GM15510 (cell line): Measurements from ENCODE around the gene FOXP1.

Experiments used
- POLR2A ChIP-seq: IDR thresholded peaks from 3 replicates; pipeline ENCODE4 v1.6.1; 2011; ENCODE audit warnings: borderline replicate concordance; ENCODE audit not compliant: insufficient read length; ENCODE audit errors: extremely low read depth

FOXP1 gene

DNA sequence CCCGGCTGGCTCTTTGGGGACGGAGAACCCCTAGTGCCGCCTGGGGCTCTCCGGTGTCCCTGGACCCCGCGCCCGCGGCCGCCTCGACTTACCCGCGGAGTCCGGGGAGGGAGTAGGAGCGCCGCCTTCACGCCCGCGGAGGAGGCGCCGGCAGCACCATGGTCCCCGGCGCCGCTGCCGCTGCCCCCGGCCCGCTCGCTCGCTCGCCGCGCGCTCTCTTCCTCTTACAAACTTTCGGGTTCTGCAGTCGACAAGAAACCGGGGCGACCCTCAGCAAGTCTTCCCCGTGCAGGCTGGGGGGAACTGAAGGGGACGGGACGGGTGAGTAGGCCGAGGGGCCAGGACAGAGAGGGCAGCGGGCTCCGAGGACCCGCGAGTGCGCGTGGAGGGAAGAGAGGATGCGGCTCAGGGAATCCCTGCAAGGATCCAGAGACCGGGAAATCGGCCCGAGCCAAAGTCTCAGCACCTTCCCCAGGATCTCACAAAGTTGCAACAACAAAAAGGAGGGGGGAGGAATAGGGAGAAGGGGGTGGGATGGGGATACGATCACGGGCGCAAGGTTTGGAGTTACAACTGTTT, 2.0 kb downstream of the FOXP1 start:
- TF ChIP-seq POLR2A, result no peak

DNA sequence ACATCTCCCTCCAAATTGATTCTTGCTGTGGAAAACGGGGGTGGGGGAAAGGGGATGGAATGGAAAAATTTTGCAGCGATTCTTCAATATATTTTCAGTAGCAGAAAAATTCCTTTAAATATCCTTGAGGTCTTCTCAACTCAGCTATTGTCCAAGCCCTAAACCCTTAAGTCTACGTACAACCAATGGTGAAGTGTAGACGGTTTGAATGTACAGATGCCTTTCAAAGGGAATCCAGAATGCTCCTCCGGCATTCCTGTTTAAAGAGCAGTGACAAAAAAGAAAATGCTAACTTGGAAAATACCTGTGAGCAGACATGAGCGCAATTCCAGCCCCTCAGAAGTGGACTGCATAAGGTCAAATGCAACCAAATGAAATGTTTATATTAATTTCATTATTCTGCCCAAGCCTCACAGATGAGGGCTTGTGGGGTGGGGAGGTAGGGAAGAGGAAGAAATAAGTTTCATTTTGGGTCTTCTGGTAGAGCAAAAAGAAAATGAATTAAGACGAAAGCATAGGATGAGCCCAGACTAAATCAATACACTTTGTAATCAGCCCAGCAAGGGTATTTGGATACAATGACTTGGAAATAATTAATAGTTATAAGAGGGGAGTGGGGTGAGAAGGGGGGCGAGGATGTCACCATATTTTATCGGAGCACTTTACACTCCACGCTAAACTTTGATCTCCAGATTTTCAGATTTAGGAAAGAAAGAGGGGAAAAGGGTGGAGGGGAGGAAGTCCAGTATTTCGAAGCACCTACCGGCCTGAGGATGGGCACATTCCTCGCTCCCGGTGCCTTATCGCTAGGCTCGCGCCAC, 2.7 kb downstream of the FOXP1 start:
- no peak for TF ChIP-seq POLR2A

DNA sequence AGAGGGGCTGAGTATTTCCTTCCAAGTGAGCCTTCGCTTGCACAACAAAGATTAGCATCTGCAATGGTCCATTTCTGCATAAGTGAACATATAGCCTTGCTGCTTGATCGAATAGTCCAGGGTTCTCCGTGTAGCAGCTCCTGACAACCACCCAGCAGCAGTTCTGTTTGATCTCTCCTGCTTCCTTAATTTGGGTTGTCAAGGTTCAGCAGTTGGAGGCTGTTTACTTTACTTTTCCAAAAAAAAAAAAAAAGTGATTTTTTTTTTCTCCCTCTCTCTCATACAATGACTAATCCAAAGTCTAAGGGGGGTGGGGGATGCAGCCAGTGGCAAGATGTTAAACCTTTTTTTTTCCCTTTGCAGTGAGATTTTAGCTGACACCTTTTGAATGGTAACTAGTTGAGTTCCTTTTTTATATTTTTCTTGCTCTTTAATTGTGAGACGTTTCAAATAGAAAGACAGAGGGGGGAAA, 3.6 kb downstream of the FOXP1 start:
- no peak for TF ChIP-seq POLR2A

DNA sequence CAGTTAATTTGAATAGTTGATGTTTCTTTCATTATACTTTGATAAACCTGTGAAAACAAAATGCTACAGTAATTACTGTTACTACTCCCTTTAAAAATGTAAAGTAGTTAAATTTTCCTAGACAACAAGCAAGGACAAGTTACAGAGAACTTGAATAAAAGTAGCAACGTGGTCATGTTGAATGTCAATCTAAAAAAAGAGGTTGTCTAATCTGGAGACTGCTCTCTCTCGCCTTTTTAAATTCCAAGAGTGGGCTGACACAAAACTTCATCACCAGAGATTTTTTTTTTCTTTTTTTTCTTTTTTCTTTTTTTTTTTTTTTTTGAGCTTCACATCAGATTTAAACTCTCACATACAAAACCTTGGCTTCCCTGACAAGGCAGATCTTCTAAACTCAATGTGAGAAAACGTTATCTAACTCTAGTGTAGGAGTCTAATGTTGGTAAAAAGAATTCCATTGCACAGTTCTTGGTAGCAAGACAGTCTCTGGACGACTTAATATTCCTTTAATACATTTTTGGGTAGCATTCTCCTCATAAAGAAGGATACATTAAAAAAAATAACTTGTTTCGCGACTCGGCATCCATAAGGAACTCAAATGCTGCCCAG, 4.1 kb downstream of the FOXP1 start:
- TF ChIP-seq POLR2A, result no peak

DNA sequence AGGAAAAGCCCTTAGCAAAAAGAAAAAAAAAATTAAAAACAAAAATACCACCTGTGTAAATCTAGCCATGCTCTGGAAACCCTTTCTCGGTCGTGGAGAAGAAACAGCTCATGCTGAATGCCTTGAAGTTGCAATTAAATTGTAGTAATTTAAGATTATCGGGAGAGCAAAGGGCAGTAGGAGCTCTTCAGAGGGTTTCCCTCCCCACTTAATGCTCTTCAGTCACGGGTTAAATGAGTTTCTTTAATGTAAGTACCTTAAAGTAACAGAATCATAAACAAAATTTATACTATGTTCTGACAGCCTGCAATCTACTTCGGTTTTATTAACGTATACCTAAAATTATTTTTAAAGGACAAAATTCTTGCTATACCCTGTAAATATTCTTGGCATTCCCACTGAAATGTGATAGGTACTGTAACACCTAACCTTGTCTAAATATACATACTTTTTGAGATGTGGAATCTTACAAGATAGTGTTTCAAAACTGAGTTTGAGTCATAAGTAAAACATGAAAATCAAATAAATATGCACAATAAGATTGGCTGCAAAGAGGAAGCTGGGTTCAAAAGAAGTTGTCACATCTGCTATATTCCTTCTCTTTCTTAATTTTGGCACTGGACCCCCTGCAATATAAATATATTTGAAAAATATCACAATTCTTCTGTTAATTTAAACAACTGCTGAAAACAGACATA, 5.3 kb downstream of the FOXP1 start:
- no peak for TF ChIP-seq POLR2A

DNA sequence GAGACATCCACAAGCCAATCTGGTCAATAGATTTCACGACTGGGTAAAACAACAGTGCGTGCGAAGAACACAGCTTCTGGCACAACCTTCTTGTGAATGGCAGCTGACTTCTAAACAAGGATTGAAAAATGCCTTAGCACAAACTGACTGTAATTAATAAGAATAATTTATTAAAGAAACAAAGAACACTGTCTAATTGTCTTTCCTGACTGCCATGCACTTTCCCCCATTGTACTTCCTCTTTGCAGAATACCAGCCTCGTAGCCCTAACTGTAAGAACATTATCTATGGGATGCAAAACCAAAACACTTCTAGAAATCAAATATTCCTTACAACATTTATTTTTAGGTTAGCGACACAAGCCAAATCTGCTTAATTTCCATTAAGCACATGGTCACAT, 6.5 kb downstream of the FOXP1 start:
- no peak for TF ChIP-seq POLR2A

DNA sequence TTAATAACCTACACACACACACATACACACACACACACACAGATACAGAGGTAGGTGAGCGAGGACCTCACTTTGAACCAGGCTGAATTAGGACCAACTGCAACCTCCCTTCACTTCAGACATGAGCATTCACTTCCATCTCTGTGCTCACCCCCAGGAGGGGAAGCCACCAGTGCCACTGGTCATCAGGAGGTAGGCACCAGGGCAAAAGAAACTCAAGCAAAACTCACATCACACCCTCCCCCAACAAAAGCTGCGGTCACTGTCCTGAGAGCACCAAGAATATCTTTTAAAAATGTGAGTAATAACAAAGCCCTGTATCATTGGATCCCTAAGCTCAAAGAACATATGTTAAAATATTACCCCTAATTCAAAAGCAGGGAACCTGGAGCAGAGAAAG, 8.1 kb downstream of the FOXP1 start:
- no peak for TF ChIP-seq POLR2A

DNA sequence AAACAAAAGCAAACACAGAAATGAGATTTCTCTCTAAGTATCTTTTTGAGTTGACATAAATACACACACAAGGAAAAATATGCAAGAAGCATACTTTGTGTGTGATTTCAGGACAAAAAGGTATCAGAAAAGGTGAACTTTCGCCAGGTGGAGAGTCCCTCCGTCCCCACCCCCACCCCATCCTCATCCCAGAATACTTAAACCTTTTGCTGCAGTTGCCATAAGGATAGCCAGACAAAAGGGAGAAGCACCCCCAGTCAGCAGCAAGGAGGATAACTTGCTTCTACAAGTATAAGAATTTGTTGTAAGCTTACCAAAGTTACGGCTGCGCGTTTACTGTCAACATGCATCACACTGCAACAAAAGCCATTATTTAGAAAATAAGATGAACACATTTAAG, 10.3 kb downstream of the FOXP1 start:
- no peak for TF ChIP-seq POLR2A

DNA sequence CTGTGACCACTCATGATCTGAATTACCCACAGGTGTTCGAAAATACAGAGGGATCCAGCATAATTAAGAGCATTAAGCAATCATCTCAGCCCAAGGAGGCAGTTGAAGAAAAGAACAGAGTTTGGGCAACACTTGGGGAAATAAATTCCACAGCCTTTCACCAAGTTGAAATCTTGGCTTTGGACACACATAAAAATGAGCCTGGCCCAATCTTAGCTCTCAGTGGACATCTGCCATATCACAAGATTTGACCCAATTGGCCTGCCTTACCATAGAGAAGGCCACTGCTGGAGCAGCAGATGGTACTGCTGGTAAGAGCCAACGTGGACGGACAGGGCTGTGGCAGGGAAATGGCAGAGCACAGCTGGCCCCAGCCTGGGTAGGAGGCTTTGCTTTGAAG, 13.0 kb downstream of the FOXP1 start:
- TF ChIP-seq POLR2A, result no peak

DNA sequence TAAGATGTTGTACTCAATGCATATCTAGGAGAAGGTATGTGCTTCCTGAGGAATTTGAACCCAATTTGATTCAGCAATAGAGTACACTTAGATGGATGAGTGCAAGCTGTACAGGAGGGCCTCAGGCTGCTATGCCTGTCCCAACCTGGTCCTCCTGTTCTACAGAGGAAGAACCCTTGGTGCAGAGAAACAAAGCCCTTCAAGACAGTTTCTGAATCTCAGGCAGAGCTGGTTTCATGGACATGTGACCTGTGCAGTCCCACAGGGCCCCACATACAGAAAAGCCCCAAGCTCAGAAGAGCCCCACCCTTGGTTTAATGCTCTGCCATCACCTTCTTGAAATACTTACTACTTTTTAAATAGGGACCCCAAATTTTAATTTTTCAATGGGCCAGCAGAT, 15.3 kb downstream of the FOXP1 start:
- no peak for TF ChIP-seq POLR2A

DNA sequence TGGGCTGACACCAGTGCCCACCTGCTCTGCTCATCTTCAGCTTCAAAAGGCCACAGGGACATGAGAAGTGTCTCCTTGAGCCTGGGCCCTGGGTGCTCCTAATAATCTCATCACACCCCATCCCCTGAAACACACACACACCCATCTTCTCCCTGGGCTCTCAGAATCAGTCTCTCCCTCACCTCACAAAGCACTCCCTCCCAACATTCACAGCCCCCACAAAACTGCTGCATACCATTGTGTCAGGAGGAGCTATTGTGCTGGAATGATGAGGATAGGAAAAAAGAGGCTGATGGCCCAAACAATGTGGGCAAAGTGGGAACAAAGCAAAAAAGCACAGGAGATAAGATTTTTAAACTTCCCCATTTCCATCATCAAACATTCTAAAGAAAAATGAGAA, 16.8 kb downstream of the FOXP1 start:
- no peak for TF ChIP-seq POLR2A

DNA sequence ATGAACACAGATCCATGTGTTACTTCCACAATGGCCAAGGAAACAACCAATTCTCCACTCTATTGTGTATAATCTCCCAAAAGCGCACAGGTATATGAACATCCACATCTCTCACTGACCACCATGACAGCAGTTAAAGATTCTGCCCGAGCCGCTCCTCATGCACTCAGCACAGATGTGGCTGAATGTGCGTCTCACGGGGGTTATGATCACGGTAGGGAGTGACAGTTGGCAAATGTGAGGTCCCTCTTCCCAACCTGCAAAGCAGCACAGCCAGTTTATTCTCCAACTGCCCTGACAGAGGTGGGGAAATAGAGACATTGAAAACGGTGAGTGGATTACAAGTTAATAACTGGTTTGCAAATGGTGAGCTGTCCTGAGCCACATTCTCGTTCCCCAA, 17.6 kb downstream of the FOXP1 start:
- TF ChIP-seq POLR2A, result no peak

DNA sequence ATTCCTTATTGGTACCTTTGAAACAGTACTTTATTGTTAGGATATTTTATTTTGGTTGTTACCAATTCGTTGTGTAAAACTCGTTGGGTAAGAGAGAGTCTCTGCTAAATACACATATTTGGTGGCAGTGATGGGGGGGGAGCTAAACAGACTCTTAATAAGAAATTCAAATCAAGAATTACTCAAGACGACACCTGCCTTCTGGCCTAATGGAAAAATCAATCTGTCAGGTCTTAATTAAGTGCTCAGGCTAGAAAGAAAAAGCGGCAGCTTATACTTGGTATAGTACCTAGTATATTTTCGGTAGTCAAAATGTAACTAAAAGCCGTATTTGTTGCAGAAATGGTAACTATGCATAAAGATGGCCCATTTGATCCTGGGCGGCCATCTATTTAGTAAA, 18.2 kb downstream of the FOXP1 start:
- no peak for TF ChIP-seq POLR2A

DNA sequence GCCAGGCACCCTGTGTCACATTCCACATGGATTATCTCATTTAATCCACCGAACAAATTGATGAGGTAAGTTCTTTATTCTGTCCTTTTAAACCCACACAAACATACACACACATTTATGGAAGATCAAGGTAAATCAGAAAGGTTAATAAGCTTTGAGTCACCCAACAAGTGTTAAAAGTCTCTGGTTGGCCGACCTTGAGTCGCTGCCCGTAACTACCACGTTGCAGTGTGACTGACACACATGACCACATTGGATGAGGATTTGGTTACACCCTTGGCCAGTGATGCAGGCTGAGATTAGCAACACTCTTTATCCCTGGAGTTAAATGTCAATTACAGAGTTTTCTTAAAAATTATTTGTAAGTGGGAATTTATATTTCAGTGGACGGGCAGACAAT, 19.2 kb downstream of the FOXP1 start:
- TF ChIP-seq POLR2A, result no peak

DNA sequence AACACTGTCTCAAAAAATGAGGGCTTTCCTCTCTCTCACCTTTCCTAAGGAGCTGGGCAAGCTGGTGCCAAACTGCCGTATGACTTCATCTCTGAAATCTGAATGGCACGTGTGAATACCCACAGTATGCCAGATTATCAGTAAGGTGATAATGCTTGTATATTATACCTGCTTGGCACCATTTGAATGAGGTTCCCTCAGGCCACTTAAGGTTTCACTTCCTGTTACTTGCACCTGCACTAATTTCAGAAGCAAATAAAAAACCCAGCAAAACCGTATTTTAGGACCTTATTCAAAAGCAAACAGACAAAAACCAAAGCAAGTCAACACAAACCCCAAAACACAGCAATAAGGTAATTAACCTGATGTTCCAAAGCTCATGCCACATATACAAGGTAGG, 19.7 kb downstream of the FOXP1 start:
- TF ChIP-seq POLR2A, result no peak
